Osteoblast (primary cell): ENCODE measurements around the gene COL15A1. TPM values are rescaled to one million over a fixed set of nuclear protein-coding genes. Genes with fewer than 3 reads are reported as not detected.

Experiments
- DNase-seq: peaks from one replicate; pipeline ENCODE4 v3.0.0; 2011; ENCODE audit warnings: low spot score, mixed read lengths; ENCODE audit not compliant: insufficient read length; ENCODE audit errors: missing footprints
- H2AFZ ChIP-seq: 2 replicates; pipeline ENCODE4 v1.6.0; 2011; ENCODE audit warnings: mild to moderate bottlenecking, low read length
- H3K27ac ChIP-seq: 2 replicates; pipeline ENCODE4 v1.5.1; 2011; ENCODE audit warnings: mild to moderate bottlenecking, low read depth, low read length, moderate library complexity
- H3K27me3 ChIP-seq: 2 replicates; pipeline ENCODE4 v1.6.0; 2012; ENCODE audit warnings: mild to moderate bottlenecking, control low read depth, inconsistent platforms, low read length, moderate library complexity; ENCODE audit not compliant: insufficient read depth
- H3K36me3 ChIP-seq: 2 replicates; pipeline ENCODE4 v1.5.1; 2011; ENCODE audit warnings: mild to moderate bottlenecking, low read length, control low read depth, moderate library complexity; ENCODE audit not compliant: insufficient read depth
- H3K4me1 ChIP-seq: 2 replicates; pipeline ENCODE4 v1.5.1; 2011; ENCODE audit warnings: mild to moderate bottlenecking, low read length, control low read depth, moderate library complexity; ENCODE audit not compliant: insufficient read depth
- H3K4me2 ChIP-seq: 2 replicates; pipeline ENCODE4 v1.6.0; 2011; ENCODE audit warnings: mild to moderate bottlenecking, low read length; ENCODE audit not compliant: insufficient read depth
- H3K4me3 ChIP-seq: fragments of 200-600 bp; sonication (generic); 3 replicates; pipeline ENCODE4 v1.5.1; 2012; ENCODE audit warnings: mild to moderate bottlenecking, low read length, inconsistent platforms; ENCODE audit not compliant: insufficient read depth
- H3K79me2 ChIP-seq: 2 replicates; pipeline ENCODE4 v1.6.0; 2012; ENCODE audit warnings: mild to moderate bottlenecking, low read length, control low read depth, inconsistent platforms; ENCODE audit not compliant: insufficient read depth
- H3K9me3 ChIP-seq: 2 replicates; pipeline ENCODE4 v1.5.1; 2011; ENCODE audit warnings: low read depth, low read length, control low read depth
- H4K20me1 ChIP-seq: 2 replicates; pipeline ENCODE4 v1.6.0; 2012; ENCODE audit warnings: mild to moderate bottlenecking, low read length, control low read depth; ENCODE audit not compliant: insufficient read depth
- total RNA-seq: library from RNA; depleted of rRNA; stranded (reverse); fragments of >200 nt; gene quantifications from 2 replicates; pipeline ENCODE4 v1.2.3, GENCODE V29; 2012
- TF ChIP-seq, protein P1 (sequence below): IDR thresholded peaks from 2 replicates; pipeline ENCODE4 v1.5.1; 2011; ENCODE audit warnings: mild to moderate bottlenecking, low read depth, low read length, moderate library complexity; ENCODE audit errors: extremely low read depth

The COL15A1 gene
- total RNA-seq, 1 donor, result 29.3 TPM

DNA sequence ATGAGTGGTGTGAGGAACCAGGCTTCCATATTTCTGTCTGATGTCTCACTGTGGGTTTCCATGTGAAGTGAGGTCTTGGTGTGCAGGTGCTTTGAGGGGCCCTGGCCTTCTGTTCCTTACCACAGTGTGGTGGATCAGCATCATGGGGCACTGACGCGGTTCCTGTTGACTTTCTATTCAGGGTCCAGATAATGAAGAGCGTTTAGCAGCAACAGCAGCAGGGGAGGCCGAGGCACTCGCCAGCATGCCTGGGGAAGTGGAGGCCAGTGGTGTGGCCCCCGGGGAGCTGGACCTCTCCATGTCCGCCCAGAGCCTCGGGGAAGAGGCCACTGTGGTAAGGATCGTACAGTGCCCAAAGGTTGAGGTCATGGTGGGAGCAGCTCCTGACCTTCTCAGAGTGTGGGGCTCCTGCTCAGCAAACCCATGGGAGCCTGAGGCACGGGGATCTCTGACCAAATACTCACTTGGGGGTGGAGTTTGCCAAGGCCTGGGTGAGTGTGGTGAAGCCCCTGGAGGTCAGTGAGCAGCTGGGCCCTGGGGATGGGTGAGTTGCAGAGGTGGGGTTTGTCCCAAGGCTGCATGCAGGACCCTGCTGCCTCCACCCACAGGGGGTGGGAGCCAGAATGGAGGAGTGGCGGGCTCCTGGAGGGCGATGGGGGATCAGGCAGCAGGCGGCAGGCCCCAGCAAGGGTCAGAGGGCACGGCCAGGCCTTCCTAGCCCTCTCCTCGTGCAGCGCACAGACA lies 61.2 kb downstream of the COL15A1 start:
- TF ChIP-seq, protein P1, sequence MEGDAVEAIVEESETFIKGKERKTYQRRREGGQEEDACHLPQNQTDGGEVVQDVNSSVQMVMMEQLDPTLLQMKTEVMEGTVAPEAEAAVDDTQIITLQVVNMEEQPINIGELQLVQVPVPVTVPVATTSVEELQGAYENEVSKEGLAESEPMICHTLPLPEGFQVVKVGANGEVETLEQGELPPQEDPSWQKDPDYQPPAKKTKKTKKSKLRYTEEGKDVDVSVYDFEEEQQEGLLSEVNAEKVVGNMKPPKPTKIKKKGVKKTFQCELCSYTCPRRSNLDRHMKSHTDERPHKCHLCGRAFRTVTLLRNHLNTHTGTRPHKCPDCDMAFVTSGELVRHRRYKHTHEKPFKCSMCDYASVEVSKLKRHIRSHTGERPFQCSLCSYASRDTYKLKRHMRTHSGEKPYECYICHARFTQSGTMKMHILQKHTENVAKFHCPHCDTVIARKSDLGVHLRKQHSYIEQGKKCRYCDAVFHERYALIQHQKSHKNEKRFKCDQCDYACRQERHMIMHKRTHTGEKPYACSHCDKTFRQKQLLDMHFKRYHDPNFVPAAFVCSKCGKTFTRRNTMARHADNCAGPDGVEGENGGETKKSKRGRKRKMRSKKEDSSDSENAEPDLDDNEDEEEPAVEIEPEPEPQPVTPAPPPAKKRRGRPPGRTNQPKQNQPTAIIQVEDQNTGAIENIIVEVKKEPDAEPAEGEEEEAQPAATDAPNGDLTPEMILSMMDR, result no peak
- peak; percentile 10 for DNase-seq
- no peaks in the 10 kb centered on the region for H3K36me3 ChIP-seq

GRCh38 chr9:99005651-99006050 lies 61.9 kb downstream of the COL15A1 start:
- peak; percentile 48 for DNase-seq
- no peak overlapping the region for H3K4me3 ChIP-seq
- no peaks in the 10 kb centered on the region for H3K79me2 ChIP-seq
- no peak overlapping the region for H2AFZ ChIP-seq
- H3K4me1 ChIP-seq, result peaks cover 10% of the 10 kb centered on the region
- peaks cover 13% of the 10 kb centered on the region for H3K27me3 ChIP-seq
- peaks cover 9% of the 10 kb centered on the region for H3K9me3 ChIP-seq
- H3K36me3 ChIP-seq, result no peaks in the 10 kb centered on the region
- TF ChIP-seq, protein P1, result no peak
- no peak overlapping the region for H3K4me2 ChIP-seq
- H3K27ac ChIP-seq, result no peak overlapping the region
- H4K20me1 ChIP-seq, result no peaks in the 10 kb centered on the region

More for the DNA sequence above, 61.2 kb downstream of the COL15A1 start:
- Histone ChIP-seq H2AFZ (no peak overlapping the region), H3K4me2 (no peak overlapping the region), H3K79me2 (no peaks in the 10 kb centered on the region), H3K4me3 (no peak overlapping the region), H3K27ac (no peak overlapping the region), H3K4me1 (peaks cover 10% of the 10 kb centered on the region), H3K27me3 (peaks cover 13% of the 10 kb centered on the region), H3K9me3 (peaks cover 3% of the 10 kb centered on the region), H4K20me1 (no peaks in the 10 kb centered on the region)

- TF ChIP-seq, protein P1, result no peak
- Histone ChIP-seq H3K36me3 (no peaks in the 10 kb centered on the region), H3K9me3 (peaks cover 9% of the 10 kb centered on the region), H3K4me3 (no peak overlapping the region), H2AFZ (no peak overlapping the region), H3K4me2 (no peak overlapping the region), H4K20me1 (no peaks in the 10 kb centered on the region), H3K4me1 (peaks cover 6% of the 10 kb centered on the region), H3K27ac (no peak overlapping the region), H3K79me2 (no peaks in the 10 kb centered on the region), H3K27me3 (peaks cover 12% of the 10 kb centered on the region)
- DNase-seq, result no peak
Measured at GRCh38 chr9:99006511-99006910, 62.8 kb downstream of the COL15A1 start.

GRCh38 chr9:99006979-99007378 lies 63.3 kb downstream of the COL15A1 start:
- no peak overlapping the region for H2AFZ ChIP-seq
- peaks cover 9% of the 10 kb centered on the region for H3K9me3 ChIP-seq
- no peaks in the 10 kb centered on the region for H3K79me2 ChIP-seq
- no peak overlapping the region for H3K4me3 ChIP-seq
- H3K27ac ChIP-seq, result no peak overlapping the region
- no peak overlapping the region for H3K4me2 ChIP-seq
- H3K4me1 ChIP-seq, result peaks cover 6% of the 10 kb centered on the region
- H4K20me1 ChIP-seq, result no peaks in the 10 kb centered on the region
- no peaks in the 10 kb centered on the region for H3K36me3 ChIP-seq
- H3K27me3 ChIP-seq, result peaks cover 9% of the 10 kb centered on the region
- DNase-seq, result no peak
- TF ChIP-seq, protein P1, result no peak
